SIG-M5 (cell line): Measurements from ENCODE around the gene KDM4C.

ENCODE experiments used
- DNase-seq: peaks from one replicate; lab custom pipeline; 2025; lab: John Stamatoyannopoulos, UW

The KDM4C gene

DNA sequence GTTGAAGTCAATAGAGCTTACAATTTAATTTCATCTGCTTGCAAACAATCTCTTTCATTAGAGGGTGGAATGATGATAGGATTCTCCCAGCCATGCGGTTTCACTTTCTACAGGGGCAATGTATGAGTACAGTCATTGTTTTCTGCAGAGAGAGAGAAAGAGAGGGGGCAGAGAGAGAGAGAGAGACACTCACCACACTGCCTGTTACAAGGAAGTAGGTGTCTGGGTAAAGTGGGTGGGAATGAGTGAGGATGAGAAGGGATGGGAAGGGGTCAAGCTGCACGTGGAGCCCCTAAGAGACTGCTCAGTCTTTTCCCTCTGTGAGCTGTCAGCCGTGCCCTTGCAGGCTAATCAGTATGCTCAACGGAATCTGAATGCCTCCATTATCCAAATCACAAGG, 454.3 kb downstream of the KDM4C start:
- DNase-seq, result no peak

DNA sequence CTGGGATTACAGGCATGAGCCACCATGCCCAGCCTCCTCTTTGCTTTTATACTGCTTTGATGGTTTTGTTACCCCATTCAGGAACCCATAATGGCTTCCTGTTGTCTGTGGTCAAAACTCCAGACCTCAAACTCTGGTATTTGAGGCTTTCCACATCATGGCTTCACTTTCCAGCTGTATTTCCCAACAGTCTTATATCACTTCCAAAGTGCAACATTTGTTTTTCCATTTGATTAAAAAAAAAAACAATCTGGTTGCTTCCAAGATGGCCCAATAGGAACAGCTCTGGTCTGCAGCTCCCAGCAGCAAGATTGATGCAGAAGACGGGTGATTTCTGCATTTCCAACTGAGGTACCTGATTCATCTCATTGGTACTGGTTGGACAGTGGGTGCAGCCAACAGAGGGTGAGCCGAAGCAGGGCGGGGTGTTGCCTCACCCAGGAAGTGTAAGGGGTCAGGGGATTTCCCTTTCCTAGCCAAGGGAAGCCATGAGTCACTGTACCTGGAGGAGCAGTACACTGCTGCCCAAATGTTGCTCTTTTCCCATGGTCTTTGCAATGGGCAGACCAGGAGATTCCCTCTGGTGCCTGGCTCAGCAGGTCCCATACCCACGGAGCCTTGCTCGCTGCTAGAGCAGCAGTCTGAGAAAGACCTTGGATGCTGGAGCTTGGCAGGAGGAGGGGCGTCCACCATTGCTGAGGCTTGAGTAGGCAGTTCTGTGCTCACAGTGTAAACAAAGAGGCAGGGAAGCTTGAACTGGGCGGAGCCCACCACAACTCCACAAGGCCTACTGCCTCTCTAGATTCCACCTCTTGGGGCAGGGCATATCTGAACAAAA, 458.4 kb downstream of the KDM4C start:
- DNase-seq, result no peak

DNA sequence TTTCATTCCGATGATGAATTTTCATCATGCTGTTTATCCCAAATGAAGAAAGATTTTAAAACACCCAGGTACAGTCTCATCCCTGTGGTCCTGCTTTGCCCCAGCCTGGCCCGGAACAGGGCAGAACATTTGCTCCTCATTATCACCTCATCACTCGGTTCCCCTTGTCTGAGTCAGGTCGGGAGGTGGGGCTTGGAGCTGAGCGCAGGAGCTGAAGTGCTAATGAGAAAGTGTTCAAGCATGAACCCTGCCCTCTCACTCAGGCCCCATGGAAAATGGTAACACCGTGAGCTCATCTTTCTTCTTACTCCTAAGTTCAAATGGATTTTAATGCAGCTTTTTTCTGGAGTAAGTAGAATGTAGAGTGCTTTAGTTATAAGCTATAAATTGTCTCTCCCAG, 466.2 kb downstream of the KDM4C start:
- DNase-seq, result no peak
